IPS-18c (cell line): ENCODE results near the gene F2.

Experiments
- H3K4me3 ChIP-seq: 2 replicates; pipeline ENCODE4 v1.7.0; 2013; ENCODE audit warnings: low read depth, mild to moderate bottlenecking, low read length, moderate library complexity; ENCODE audit not compliant: insufficient read depth
- H3K9me3 ChIP-seq: one replicate; pipeline ENCODE4 v1.6.1; 2013; ENCODE audit warnings: mild to moderate bottlenecking, low read length, moderate library complexity; ENCODE audit not compliant: control insufficient read depth, insufficient read depth

F2 gene

GRCh38 chr11:46759196-46759595 lies 40.2 kb downstream of the F2 start:
- no peak overlapping the region for H3K4me3 ChIP-seq
- H3K9me3 ChIP-seq: no peaks in the 10 kb centered on the region

GRCh38 chr11:46760429-46761128 lies 41.6 kb downstream of the F2 start:
- no peaks in the 10 kb centered on the region for H3K9me3 ChIP-seq
- no peak overlapping the region for H3K4me3 ChIP-seq

GRCh38 chr11:46761807-46762206 lies 42.8 kb downstream of the F2 start:
- Histone ChIP-seq H3K4me3 (no peak overlapping the region), H3K9me3 (no peaks in the 10 kb centered on the region)

GRCh38 chr11:46762248-46762647 lies 43.2 kb downstream of the F2 start:
- no peaks in the 10 kb centered on the region for H3K9me3 ChIP-seq
- H3K4me3 ChIP-seq: no peak overlapping the region

GRCh38 chr11:46766656-46767055 lies 47.6 kb downstream of the F2 start:
- Histone ChIP-seq H3K4me3 (no peak overlapping the region), H3K9me3 (no peaks in the 10 kb centered on the region)

- Histone ChIP-seq H3K4me3 (no peak overlapping the region), H3K9me3 (no peaks in the 10 kb centered on the region)
Observed at GRCh38 chr11:46769636-46770221, 50.7 kb downstream of the F2 start.

- no peak overlapping the region for H3K4me3 ChIP-seq
- H3K9me3 ChIP-seq: no peaks in the 10 kb centered on the region
Observed at GRCh38 chr11:46776878-46777277, 57.9 kb downstream of the F2 start.

- no peaks in the 10 kb centered on the region for H3K9me3 ChIP-seq
- no peak overlapping the region for H3K4me3 ChIP-seq
Observed at GRCh38 chr11:46778416-46778815, 59.4 kb downstream of the F2 start.
